Endodermal cell (in vitro differentiated cells): Measurements from ENCODE around the gene SPCS2. TPM values are rescaled to one million over a fixed set of nuclear protein-coding genes. Genes with fewer than 3 reads are reported as not detected.

Source experiments
- DNase-seq: peaks from one replicate; pipeline ENCODE4 v3.0.0-alpha.2; 2017
- H3K27ac ChIP-seq: 2 replicates; pipeline ENCODE4 v1.5.1; 2013; ENCODE audit warnings: mild to moderate bottlenecking, low read depth, low read length, moderate library complexity
- H3K27me3 ChIP-seq: 2 replicates; pipeline ENCODE4 v1.6.1; 2013; ENCODE audit warnings: mild to moderate bottlenecking, low read length, moderate library complexity; ENCODE audit not compliant: insufficient read depth, control insufficient read depth, poor library complexity, severe bottlenecking
- H3K36me3 ChIP-seq: 2 replicates; pipeline ENCODE4 v1.7.0; 2013; ENCODE audit warnings: mild to moderate bottlenecking, low read length, moderate library complexity; ENCODE audit not compliant: control insufficient read depth, insufficient read depth
- H3K4me1 ChIP-seq: one replicate; pipeline ENCODE4 v1.7.0; 2013; ENCODE audit warnings: low read length; ENCODE audit not compliant: control insufficient read depth, insufficient read depth
- H3K4me3 ChIP-seq: 2 replicates; pipeline ENCODE4 v1.5.1; 2013; ENCODE audit warnings: mild to moderate bottlenecking, low read length, moderate library complexity
- H3K9ac ChIP-seq: 2 replicates; pipeline ENCODE4 v1.6.1; 2013; ENCODE audit warnings: mild to moderate bottlenecking, low read length, moderate library complexity; ENCODE audit not compliant: poor library complexity, severe bottlenecking; ENCODE audit errors: extremely low read depth
- H3K9me3 ChIP-seq: 2 replicates; pipeline ENCODE4 v1.6.1; 2013; ENCODE audit warnings: mild to moderate bottlenecking, low read length, moderate library complexity; ENCODE audit not compliant: control insufficient read depth
- H3K27ac Mint-ChIP-seq: 2 replicates; pipeline ENCODE4 v1.8.0; 2020; ENCODE audit warnings: mixed read lengths
- H3K27me3 Mint-ChIP-seq: 2 replicates; pipeline ENCODE4 v1.8.0; 2021; ENCODE audit warnings: mild to moderate bottlenecking, mixed read lengths; ENCODE audit not compliant: insufficient read depth
- H3K36me3 Mint-ChIP-seq: 2 replicates; pipeline ENCODE4 v1.8.0; 2020; ENCODE audit warnings: low read depth, mixed read lengths
- H3K4me1 Mint-ChIP-seq: 2 replicates; pipeline ENCODE4 v1.8.0; 2020; ENCODE audit warnings: mixed read lengths
- H3K4me3 Mint-ChIP-seq: 2 replicates; pipeline ENCODE4 v1.8.0; 2020; ENCODE audit warnings: mild to moderate bottlenecking, moderate library complexity, mixed read lengths
- H3K9me3 Mint-ChIP-seq: 2 replicates; pipeline ENCODE4 v1.8.0; 2020; ENCODE audit warnings: mild to moderate bottlenecking, mixed read lengths
- WGBS, 2 experiments: methylation state at CpG; one replicate each; pipeline versions ENCODE4 v1.1.5 to v1.1.7; 2013; ENCODE audit warnings: missing lambda C conversion rate in 2 of 2, mixed read lengths in 1 of 2; ENCODE audit not compliant: insufficient coverage in 1 of 2, insufficient read length in 1 of 2; 5-methylcytosine and 5-hydroxymethylcytosine counted together
- total RNA-seq, 2 donors: library from RNA; stranded (reverse); fragmentation: NEBNext Ultra II Directional in 1 of 2; extraction: Animal tissue kit (Norgen Biotek cat#: 25700) in 1 of 2; gene quantifications; 2 replicates in 1 of 2; 3 replicates in 1 of 2; pipeline ENCODE4 v1.2.1, GENCODE V29; 2021
- TF ChIP-seq, protein P1 (sequence below): fragments of 200-600 bp; sonication (generic); conservative IDR thresholded peaks from 2 replicates; pipeline ENCODE4 v1.5.0; 2021; ENCODE audit warnings: antibody characterized with exemption, mild to moderate bottlenecking

The SPCS2 gene
- total RNA-seq, 2 donors from 2014 or later, result 131 to 141 TPM

DNA sequence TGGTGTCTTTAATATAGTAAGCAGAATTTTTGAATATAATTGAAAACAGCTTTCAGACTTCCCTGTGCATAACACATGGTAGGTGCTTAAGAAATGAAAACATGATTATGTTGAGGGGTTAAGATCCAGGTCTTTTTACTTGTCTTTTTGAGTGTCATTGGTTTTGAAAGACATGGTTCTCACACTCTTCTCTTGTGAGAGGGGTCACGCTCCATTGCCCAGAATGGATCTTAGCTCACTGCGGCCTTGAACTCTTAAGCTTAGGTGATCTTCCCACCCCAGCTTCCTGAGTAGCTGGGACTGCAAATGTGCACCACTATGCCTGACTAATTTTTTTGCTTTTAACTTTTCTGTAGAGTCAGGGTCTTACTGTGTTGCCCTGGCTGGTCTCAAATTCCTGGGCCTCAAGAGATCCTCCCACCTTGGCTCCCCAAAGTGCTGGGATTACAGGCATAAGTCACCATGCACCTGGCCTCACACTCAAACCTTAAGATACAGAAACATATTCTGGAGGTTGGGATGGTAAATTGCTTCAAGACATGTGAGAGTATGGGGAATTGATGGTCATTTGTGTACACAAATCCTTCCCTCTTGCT, 1.4 kb downstream of the SPCS2 start:
- TF ChIP-seq, protein P1, sequence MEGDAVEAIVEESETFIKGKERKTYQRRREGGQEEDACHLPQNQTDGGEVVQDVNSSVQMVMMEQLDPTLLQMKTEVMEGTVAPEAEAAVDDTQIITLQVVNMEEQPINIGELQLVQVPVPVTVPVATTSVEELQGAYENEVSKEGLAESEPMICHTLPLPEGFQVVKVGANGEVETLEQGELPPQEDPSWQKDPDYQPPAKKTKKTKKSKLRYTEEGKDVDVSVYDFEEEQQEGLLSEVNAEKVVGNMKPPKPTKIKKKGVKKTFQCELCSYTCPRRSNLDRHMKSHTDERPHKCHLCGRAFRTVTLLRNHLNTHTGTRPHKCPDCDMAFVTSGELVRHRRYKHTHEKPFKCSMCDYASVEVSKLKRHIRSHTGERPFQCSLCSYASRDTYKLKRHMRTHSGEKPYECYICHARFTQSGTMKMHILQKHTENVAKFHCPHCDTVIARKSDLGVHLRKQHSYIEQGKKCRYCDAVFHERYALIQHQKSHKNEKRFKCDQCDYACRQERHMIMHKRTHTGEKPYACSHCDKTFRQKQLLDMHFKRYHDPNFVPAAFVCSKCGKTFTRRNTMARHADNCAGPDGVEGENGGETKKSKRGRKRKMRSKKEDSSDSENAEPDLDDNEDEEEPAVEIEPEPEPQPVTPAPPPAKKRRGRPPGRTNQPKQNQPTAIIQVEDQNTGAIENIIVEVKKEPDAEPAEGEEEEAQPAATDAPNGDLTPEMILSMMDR, result no peak
- H3K4me3 ChIP-seq, result peak overlapping the region; percentile 100
- H3K27me3 Mint-ChIP-seq, result no peaks in the 10 kb centered on the region
- H3K4me1 ChIP-seq, result no peaks in the 10 kb centered on the region
- WGBS, 2 experiments, result 91 to 100% methylated on average over 2 of the region's 2 CpGs
- H3K36me3 Mint-ChIP-seq, result peaks cover 24% of the 10 kb centered on the region
- H3K9me3 ChIP-seq, result peaks cover 5% of the 10 kb centered on the region
- no peak for DNase-seq
- H3K27ac ChIP-seq, result no peak overlapping the region
- H3K4me3 Mint-ChIP-seq, result peak overlapping the region; percentile 96
- peak overlapping the region; percentile 93 for H3K9ac ChIP-seq
- H3K27ac Mint-ChIP-seq, result no peak overlapping the region
- H3K27me3 ChIP-seq, result no peaks in the 10 kb centered on the region
- H3K36me3 ChIP-seq, result peaks cover 36% of the 10 kb centered on the region
- H3K4me1 Mint-ChIP-seq, result peaks cover 12% of the 10 kb centered on the region
- H3K9me3 Mint-ChIP-seq, result no peaks in the 10 kb centered on the region

DNA sequence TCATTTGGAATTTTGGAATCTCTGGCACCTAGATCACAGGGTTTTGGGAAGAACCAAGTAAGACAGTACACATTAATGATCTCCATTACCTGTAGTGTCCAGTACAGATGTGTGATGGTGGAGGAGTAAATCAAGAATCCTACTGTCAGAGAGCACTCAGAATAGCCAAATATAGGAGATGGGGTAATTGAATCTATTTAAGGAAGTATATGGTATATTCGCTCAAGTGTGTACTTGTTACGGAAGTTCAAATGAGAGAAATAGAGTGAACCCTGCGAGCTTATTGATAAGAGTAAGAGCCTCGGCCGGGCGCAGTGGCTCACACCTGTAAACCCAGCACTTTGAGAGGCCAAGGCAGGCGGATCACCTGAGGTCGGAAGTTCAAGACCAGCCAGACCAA, 2.2 kb downstream of the SPCS2 start:
- Histone ChIP-seq H3K9ac (no peak overlapping the region), H3K4me3 (no peak overlapping the region), H3K27me3 (no peaks in the 10 kb centered on the region), H3K9me3 (peaks cover 5% of the 10 kb centered on the region), H3K27ac (no peak overlapping the region), H3K36me3 (peaks cover 36% of the 10 kb centered on the region), H3K4me1 (no peaks in the 10 kb centered on the region)
- Mint-ChIP-seq H3K4me1 (peaks cover 17% of the 10 kb centered on the region), H3K4me3 (no peak overlapping the region), H3K36me3 (peaks cover 24% of the 10 kb centered on the region), H3K27ac (no peak overlapping the region), H3K27me3 (no peaks in the 10 kb centered on the region), H3K9me3 (no peaks in the 10 kb centered on the region)
- no peak for DNase-seq
- TF ChIP-seq, protein P1, result no peak
- WGBS, 2 experiments, result 91 to 97% methylated on average over 5 to 8 of the region's 8 CpGs

DNA sequence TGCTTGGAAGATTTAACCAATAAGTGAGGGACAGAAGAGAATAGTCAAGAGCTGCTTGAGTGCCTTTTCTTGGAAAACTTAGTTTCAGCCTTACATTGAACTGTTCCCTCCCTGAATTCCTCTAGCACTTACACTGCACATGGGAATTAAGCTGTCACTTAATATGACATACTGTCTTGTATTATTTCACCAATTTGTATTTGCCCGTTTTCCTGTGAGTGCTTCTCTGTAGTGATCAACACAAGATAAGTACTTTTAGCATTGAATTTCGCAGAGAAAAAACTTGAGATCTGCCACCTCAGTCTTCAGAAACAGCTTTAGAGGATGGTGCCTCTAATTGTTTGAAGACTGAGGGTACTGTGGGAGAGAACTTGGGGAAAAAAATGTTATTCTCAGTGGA, 3.7 kb downstream of the SPCS2 start:
- no peak overlapping the region for H3K27ac Mint-ChIP-seq
- Histone ChIP-seq H3K27ac (no peak overlapping the region), H3K4me1 (no peaks in the 10 kb centered on the region), H3K27me3 (no peaks in the 10 kb centered on the region), H3K36me3 (peaks cover 36% of the 10 kb centered on the region), H3K4me3 (no peak overlapping the region), H3K9me3 (peaks cover 5% of the 10 kb centered on the region), H3K9ac (no peak overlapping the region)
- H3K4me3 Mint-ChIP-seq, result no peak overlapping the region
- peaks cover 27% of the 10 kb centered on the region for H3K36me3 Mint-ChIP-seq
- H3K4me1 Mint-ChIP-seq, result peaks cover 21% of the 10 kb centered on the region
- no peak for DNase-seq
- TF ChIP-seq, protein P1, result no peak
- H3K9me3 Mint-ChIP-seq, result no peaks in the 10 kb centered on the region
- WGBS, 2 experiments, result 95 to 100% methylated on average over 1 to 2 of the region's 2 CpGs
- H3K27me3 Mint-ChIP-seq, result no peaks in the 10 kb centered on the region
